ENCODE results near the gene PRPSAP1.

DNA sequence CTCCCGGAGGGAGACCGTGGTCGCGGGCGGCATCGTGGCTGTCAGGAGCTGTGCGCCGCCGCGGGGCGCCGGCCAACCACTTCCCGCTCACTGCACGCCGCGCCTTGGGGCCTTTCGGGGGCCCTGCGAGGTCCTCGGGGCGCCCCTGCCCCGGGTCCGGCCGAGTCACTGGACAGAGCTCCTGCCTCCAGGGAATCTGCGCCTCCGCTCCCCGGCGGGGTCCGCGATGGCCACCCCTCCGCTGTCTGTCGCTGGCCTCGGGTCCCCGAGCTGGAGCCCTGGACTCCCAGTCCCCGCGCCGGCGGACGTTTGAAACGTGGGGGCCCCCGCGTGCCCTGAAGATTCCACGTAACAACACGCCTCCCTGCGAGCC is 45.8 kb downstream of the PRPSAP1 start, which contains the start of gene QRICH2:
- TF ChIP-seq, protein P1, sequence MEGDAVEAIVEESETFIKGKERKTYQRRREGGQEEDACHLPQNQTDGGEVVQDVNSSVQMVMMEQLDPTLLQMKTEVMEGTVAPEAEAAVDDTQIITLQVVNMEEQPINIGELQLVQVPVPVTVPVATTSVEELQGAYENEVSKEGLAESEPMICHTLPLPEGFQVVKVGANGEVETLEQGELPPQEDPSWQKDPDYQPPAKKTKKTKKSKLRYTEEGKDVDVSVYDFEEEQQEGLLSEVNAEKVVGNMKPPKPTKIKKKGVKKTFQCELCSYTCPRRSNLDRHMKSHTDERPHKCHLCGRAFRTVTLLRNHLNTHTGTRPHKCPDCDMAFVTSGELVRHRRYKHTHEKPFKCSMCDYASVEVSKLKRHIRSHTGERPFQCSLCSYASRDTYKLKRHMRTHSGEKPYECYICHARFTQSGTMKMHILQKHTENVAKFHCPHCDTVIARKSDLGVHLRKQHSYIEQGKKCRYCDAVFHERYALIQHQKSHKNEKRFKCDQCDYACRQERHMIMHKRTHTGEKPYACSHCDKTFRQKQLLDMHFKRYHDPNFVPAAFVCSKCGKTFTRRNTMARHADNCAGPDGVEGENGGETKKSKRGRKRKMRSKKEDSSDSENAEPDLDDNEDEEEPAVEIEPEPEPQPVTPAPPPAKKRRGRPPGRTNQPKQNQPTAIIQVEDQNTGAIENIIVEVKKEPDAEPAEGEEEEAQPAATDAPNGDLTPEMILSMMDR (conservative IDR thresholded peaks at IDR 0.05): no peak
- TF ChIP-seq EZH2 (IDR thresholded peaks at IDR 0.05; ENCODE audit: low read depth): no peak
